KG1 (cell line): Measurements from ENCODE around the gene AKIRIN2.
"Not testable (repeated sequence)": the region's sequence is repeated elsewhere in the genome, so short reads cannot be mapped to it uniquely, and the experiment has no call there.

Source experiments
- DNase-seq: peaks from one replicate; lab custom pipeline; 2025; lab: John Stamatoyannopoulos, UW

Gene AKIRIN2

GRCh38 chr6:87718662-87719433 lies 16.8 kb upstream of the AKIRIN2 start:
- no peak for DNase-seq

GRCh38 chr6:87716928-87717614 lies 15.0 kb upstream of the AKIRIN2 start:
- no peak for DNase-seq

- DNase-seq, result no peak
These were observed 12.2 kb upstream of the AKIRIN2 start for GRCh38 chr6:87714093-87714842.

GRCh38 chr6:87712713-87713112 lies 10.7 kb upstream of the AKIRIN2 start:
- DNase-seq, result not testable (repeated sequence)

- no peak for DNase-seq
These were observed 8.1 kb upstream of the AKIRIN2 start for GRCh38 chr6:87710090-87710489.

GRCh38 chr6:87708581-87709427 lies 6.8 kb upstream of the AKIRIN2 start:
- DNase-seq, result not testable (repeated sequence)

GRCh38 chr6:87706187-87706966 lies 4.3 kb upstream of the AKIRIN2 start:
- no peak for DNase-seq

GRCh38 chr6:87705070-87705691 lies 3.1 kb upstream of the AKIRIN2 start:
- DNase-seq, result no peak

GRCh38 chr6:87703039-87703438 lies 1.0 kb upstream of the AKIRIN2 start:
- DNase-seq, result not testable (repeated sequence)

GRCh38 chr6:87702589-87702945 lies 534 bp upstream of the AKIRIN2 start:
- no peak for DNase-seq

GRCh38 chr6:87701344-87701675 lies 723 bp downstream of the AKIRIN2 start:
- no peak for DNase-seq

- no peak for DNase-seq
These were observed 1.4 kb downstream of the AKIRIN2 start for GRCh38 chr6:87700397-87701343.

- DNase-seq, result no peak
These were observed 2.5 kb downstream of the AKIRIN2 start for GRCh38 chr6:87699576-87699975.

- DNase-seq, result no peak
These were observed 3.5 kb downstream of the AKIRIN2 start for GRCh38 chr6:87698547-87699006.

- no peak for DNase-seq
These were observed 4.2 kb downstream of the AKIRIN2 start for GRCh38 chr6:87697581-87698546.

- not testable (repeated sequence) for DNase-seq
These were observed 5.2 kb downstream of the AKIRIN2 start for GRCh38 chr6:87696817-87697216.

- no peak for DNase-seq
These were observed 9.9 kb downstream of the AKIRIN2 start for GRCh38 chr6:87692086-87692485.

- DNase-seq, result no peak
These were observed 11.6 kb downstream of the AKIRIN2 start for GRCh38 chr6:87690441-87690840.
